BJ (cell line): Measurements from ENCODE around the gene SH3BP5L. TPM values are rescaled to one million over a fixed set of nuclear protein-coding genes. Genes with fewer than 3 reads are reported as not detected.

Experiments used
- CTCF ChIA-PET: fragments of 350-600 bp; formaldehyde crosslinking; extraction: SDS; loops from one replicate; lab custom pipeline; 2021; ENCODE audit warnings: antibody characterized with exemption, inconsistent platforms; lab: Yijun Ruan, JAX
- POLR2A ChIA-PET: fragments of 300-600 bp; sonication (Branson Sonifier 250); formaldehyde crosslinking; extraction: SDS; loops from one replicate; lab custom pipeline; 2021; ENCODE audit warnings: antibody characterized with exemption; lab: Charles Lee
- DNase-seq: peaks from one replicate; pipeline ENCODE4 v3.0.0-alpha.2; 2011; ENCODE audit warnings: low read depth
- H3K27me3 ChIP-seq: 2 replicates; pipeline ENCODE4 v1.6.0; 2011; ENCODE audit warnings: low read length; ENCODE audit not compliant: control insufficient read depth, insufficient read depth
- H3K36me3 ChIP-seq: 2 replicates; pipeline ENCODE4 v1.5.1; 2011; ENCODE audit warnings: low read length; ENCODE audit not compliant: control insufficient read depth, insufficient read depth
- H3K4me3 ChIP-seq: 2 replicates; pipeline ENCODE4 v1.5.1; 2011; ENCODE audit warnings: low read depth, mild to moderate bottlenecking, control low read depth, low read length
- polyA plus RNA-seq: library from polyadenylated mRNA; depleted of rRNA; stranded (reverse); fragments of >200 nt; gene quantifications from 2 replicates; pipeline ENCODE4 v1.2.3, GENCODE V29; 2011
- TF ChIP-seq, protein P1 (sequence below): IDR thresholded peaks from 2 replicates; pipeline ENCODE4 v1.5.1; 2011; ENCODE audit warnings: low read depth, mild to moderate bottlenecking, control low read depth, inconsistent platforms, low read length, moderate library complexity; ENCODE audit not compliant: insufficient read depth

SH3BP5L gene
- polyA plus RNA-seq, 1 experiment, result 32.5 TPM

DNA sequence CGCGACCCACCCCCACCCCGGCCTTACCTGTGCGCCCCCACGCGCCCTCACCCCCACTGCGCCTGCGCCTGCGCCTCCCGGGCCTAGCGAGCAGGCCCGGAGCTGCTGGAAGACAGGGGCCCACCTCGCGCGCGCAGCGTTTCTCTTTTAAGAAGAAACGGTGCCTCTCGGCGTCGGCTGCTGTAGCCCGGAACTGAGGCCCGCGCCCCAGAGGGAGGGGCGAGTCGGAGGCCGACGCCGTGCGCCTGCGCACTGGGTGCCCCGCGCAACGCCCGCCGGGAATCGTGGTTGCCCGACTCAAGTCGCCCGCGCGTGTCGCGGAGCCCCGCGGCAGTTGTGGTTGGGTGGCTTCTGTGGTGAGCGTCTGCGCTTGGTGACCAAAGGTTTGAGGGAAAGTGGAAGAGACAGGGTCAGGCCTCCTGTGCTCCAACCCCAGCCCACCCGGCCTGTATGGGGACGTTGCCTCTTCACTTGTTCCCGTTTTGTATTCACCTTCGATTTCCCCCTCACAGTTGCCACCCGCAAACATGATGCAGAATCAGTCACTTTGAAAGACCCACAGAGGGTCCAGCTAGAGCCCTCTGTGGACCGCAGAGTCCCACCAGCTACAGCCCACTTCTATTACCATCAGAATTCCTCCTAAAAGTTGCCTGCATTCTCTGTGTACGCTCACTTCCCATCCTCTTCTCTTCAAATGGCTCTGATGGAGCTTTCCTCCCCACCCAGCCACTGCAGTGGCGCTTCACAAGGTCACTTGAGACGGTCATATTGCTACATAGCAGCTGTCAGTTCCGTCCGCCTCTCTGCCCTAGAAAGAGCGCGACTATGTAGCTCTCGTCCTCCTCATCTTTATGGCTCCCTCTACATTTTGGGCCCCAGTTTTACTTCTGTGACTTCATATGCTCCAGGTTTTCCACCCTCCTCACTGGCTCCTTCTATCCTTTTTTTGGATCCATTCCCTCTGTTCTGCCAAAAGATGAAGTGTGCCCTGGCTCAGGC, 33.5 kb upstream of the SH3BP5L start, which contains the start of gene ZNF692:
ZNF692 (minus strand) TSS at position 195 of the 999 bp plus-strand sequence. CDS start 776 bp downstream, outside the sequence.
- CTCF ChIA-PET, result interaction anchor here (0.6 to 2.4 kb wide), 8 partner anchors 12 to 239 kb away, joined by 3 to 20 read pairs (median 4); partner anchors contain the start of gene ZNF672

DNA sequence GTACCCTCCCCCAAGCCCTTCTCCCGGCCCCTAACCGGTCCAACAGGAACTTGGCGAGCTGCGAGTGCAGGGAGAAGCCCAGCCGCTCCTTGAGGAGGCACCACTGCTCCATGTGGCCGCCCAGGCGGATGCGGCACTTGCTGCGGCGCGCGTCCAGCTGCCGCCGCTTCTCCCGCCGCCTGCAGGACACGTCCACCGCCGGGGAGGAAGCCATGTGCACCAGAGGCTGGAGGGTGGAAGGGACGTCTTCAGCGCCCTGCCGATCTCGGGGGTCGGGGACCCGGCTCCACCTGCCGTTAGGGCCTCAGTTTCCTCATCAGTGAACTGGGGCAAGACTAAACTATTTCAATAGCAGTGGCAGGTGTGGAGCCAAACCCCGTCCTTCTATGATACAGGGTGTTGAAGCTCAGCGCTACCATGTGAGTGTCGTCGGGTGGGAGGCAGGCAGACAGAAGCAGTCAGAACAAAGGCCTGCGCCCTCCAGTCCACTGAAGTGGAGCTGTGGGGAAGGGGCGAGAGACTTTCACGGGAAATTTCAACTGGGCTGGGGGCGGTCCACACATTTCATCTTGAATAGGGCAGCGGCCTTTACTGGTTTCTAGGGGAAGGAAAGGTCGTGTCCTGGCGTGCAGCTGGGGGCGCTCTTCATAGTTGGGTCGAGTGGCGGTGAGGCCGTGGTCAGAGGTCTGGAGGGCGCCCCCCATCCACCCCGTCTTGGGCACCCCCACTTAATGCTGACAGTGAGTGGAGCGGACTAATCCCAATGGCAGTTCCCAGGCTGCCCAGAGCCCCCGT, 32.6 kb upstream of the SH3BP5L start:
- H3K4me3 ChIP-seq, result peak overlapping the region; percentile 50
- CTCF ChIA-PET, result interaction anchor here (0.7 to 2.4 kb wide), 7 partner anchors 11 to 238 kb away, joined by 3 to 20 read pairs (median 5); partner anchors contain the start of gene ZNF672
- POLR2A ChIA-PET, result interaction anchor here (1.1 kb wide), 1 partner anchor 20 kb away, joined by 5 read pairs; the partner anchor contains the start of gene ZNF672
- peaks cover 3% of the 10 kb centered on the region; the same call in 1 of the 2 replicates for H3K36me3 ChIP-seq
- H3K27me3 ChIP-seq, result no peaks in the 10 kb centered on the region
- DNase-seq, result no peak
- TF ChIP-seq, protein P1, sequence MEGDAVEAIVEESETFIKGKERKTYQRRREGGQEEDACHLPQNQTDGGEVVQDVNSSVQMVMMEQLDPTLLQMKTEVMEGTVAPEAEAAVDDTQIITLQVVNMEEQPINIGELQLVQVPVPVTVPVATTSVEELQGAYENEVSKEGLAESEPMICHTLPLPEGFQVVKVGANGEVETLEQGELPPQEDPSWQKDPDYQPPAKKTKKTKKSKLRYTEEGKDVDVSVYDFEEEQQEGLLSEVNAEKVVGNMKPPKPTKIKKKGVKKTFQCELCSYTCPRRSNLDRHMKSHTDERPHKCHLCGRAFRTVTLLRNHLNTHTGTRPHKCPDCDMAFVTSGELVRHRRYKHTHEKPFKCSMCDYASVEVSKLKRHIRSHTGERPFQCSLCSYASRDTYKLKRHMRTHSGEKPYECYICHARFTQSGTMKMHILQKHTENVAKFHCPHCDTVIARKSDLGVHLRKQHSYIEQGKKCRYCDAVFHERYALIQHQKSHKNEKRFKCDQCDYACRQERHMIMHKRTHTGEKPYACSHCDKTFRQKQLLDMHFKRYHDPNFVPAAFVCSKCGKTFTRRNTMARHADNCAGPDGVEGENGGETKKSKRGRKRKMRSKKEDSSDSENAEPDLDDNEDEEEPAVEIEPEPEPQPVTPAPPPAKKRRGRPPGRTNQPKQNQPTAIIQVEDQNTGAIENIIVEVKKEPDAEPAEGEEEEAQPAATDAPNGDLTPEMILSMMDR, result peak; percentile 47

More for the DNA sequence above, 33.5 kb upstream of the SH3BP5L start, which contains the start of gene ZNF692:
- Histone ChIP-seq H3K27me3 (no peaks in the 10 kb centered on the region), H3K4me3 (peak within 1 kb of the TSS; percentile 50), H3K36me3 (peaks cover 1% of the 10 kb centered on the region; the same call in 1 of the 2 replicates)
- DNase-seq, result peak; percentile 74
- TF ChIP-seq, protein P1, result no peak
- POLR2A ChIA-PET, result interaction anchor here (1.1 kb wide), 1 partner anchor 21 kb away, joined by 5 read pairs; the partner anchor contains the start of gene ZNF672

DNA sequence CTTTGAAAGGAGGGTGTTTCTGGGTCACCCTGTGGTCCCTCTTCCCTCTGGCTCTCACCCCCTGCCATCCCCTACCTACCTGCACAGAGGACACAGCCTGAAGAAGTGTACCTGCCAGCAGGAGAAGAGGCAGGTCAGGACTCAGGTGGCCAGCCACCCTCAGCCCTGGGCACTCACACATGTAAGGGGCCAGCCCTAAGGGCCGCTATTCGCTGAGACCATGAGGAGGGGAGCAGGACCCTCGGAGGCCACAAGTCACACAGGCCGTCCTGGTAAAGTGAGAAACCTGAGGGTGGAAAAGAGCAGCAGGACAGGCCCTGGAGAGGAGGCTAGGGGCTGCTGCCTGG, 32.0 kb upstream of the SH3BP5L start:
- DNase-seq, result no peak
- CTCF ChIA-PET, result interaction anchor here (0.7 to 2.4 kb wide), 5 partner anchors 11 to 60 kb away, joined by 4 to 20 read pairs (median 5); partner anchors contain the start of gene ZNF672
- peaks cover 3% of the 10 kb centered on the region; the same call in 1 of the 2 replicates for H3K36me3 ChIP-seq
- no peaks in the 10 kb centered on the region for H3K27me3 ChIP-seq
- H3K4me3 ChIP-seq, result peak overlapping the region; percentile 50
- POLR2A ChIA-PET, result no interaction called here
- TF ChIP-seq, protein P1, result no peak

DNA sequence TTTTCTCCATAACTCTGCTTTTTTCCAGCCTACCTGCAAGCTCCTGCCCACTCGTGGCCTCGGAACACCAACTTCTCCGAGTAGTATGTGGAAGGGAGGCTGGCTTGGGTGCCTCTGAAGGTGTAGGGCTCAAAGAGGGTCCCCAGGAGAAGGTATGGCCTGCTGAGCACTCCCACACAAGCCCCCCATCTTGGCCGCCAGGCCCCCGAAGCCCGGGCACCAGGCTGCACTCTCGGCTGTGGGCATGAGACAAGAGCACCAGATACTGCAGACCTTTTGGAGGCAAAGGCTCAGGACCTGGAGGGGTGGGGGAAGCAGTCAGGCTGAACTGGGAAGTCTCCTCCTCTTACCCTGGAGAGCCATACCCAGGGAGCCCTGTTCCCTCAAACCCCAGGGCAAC, 31.5 kb upstream of the SH3BP5L start:
- CTCF ChIA-PET, result no interaction called here
- TF ChIP-seq, protein P1, result no peak

More for the DNA sequence above, 31.5 kb upstream of the SH3BP5L start:
- no peaks in the 10 kb centered on the region for H3K27me3 ChIP-seq
- DNase-seq, result no peak
- H3K36me3 ChIP-seq, result peaks cover 3% of the 10 kb centered on the region; the same call in 1 of the 2 replicates
- POLR2A ChIA-PET, result no interaction called here
- no peak overlapping the region for H3K4me3 ChIP-seq
